Glutamatergic neuron (in vitro differentiated cells): Measurements from ENCODE around the gene ZNF775. TPM values are rescaled to one million over a fixed set of nuclear protein-coding genes. Genes with fewer than 3 reads are reported as not detected.

ENCODE experiments used
- DNase-seq: peaks from one replicate; pipeline ENCODE4 v3.0.0; 2022
- H3K27ac Mint-ChIP-seq: one replicate; pipeline ENCODE4 v1.8.0; 2020; ENCODE audit warnings: mild to moderate bottlenecking, mixed read lengths, inconsistent platforms; ENCODE audit not compliant: unreplicated experiment
- H3K27me3 Mint-ChIP-seq: one replicate; pipeline ENCODE4 v1.8.0; 2020; ENCODE audit warnings: mild to moderate bottlenecking, moderate library complexity, mixed read lengths, inconsistent platforms; ENCODE audit not compliant: unreplicated experiment
- H3K36me3 Mint-ChIP-seq: one replicate; pipeline ENCODE4 v1.8.0; 2020; ENCODE audit warnings: mild to moderate bottlenecking, mixed read lengths, inconsistent platforms; ENCODE audit not compliant: unreplicated experiment
- H3K4me1 Mint-ChIP-seq: one replicate; pipeline ENCODE4 v1.8.0; 2020; ENCODE audit warnings: mild to moderate bottlenecking, low read depth, mixed read lengths, inconsistent platforms; ENCODE audit not compliant: unreplicated experiment
- H3K4me3 Mint-ChIP-seq: one replicate; pipeline ENCODE4 v1.8.0; 2020; ENCODE audit warnings: mild to moderate bottlenecking, mixed read lengths, inconsistent platforms; ENCODE audit not compliant: unreplicated experiment
- H3K9me3 Mint-ChIP-seq: one replicate; pipeline ENCODE4 v1.8.0; 2020; ENCODE audit warnings: mild to moderate bottlenecking, moderate library complexity, mixed read lengths, inconsistent platforms; ENCODE audit not compliant: unreplicated experiment
- CTCF ChIP-seq: fragments of 200-600 bp; sonication (generic); IDR thresholded peaks from one replicate; pipeline ENCODE4 v1.5.0; 2021; ENCODE audit not compliant: partially characterized antibody, unreplicated experiment
- total RNA-seq: library from RNA; stranded (reverse); fragmentation: NEBNext Ultra II Directional; extraction: Animal tissue kit (Norgen Biotek cat#: 25700); gene quantifications from one replicate; pipeline ENCODE4 v1.2.1, GENCODE V29; 2021; ENCODE audit not compliant: unreplicated experiment

The ZNF775 gene
- total RNA-seq, 1 donor from 2014 or later, result 20.5 TPM

GRCh38 chr7:150337179-150337578, 42.0 kb upstream of the ZNF775 start:
- no peak for DNase-seq
- no peaks in the 10 kb centered on the region for H3K36me3 Mint-ChIP-seq
- peaks cover 17% of the 10 kb centered on the region for H3K4me1 Mint-ChIP-seq
- no peak overlapping the region for H3K27ac Mint-ChIP-seq
- no peak for TF ChIP-seq CTCF
- no peak overlapping the region for H3K4me3 Mint-ChIP-seq
- peaks cover 24% of the 10 kb centered on the region for H3K27me3 Mint-ChIP-seq
- H3K9me3 Mint-ChIP-seq, result peaks cover 4% of the 10 kb centered on the region

GRCh38 chr7:150337659-150338081, 41.5 kb upstream of the ZNF775 start:
- Mint-ChIP-seq H3K4me3 (no peak overlapping the region), H3K27me3 (peaks cover 27% of the 10 kb centered on the region), H3K27ac (no peak overlapping the region)

GRCh38 chr7:150338166-150338829, 40.8 kb upstream of the ZNF775 start:
- peaks cover 4% of the 10 kb centered on the region for H3K9me3 Mint-ChIP-seq
- DNase-seq, result no peak
- no peak for TF ChIP-seq CTCF
- peaks cover 3% of the 10 kb centered on the region for H3K36me3 Mint-ChIP-seq
- peaks cover 17% of the 10 kb centered on the region for H3K4me1 Mint-ChIP-seq
- H3K27me3 Mint-ChIP-seq, result peaks cover 29% of the 10 kb centered on the region
- H3K4me3 Mint-ChIP-seq, result no peak overlapping the region
- peak overlapping the region; percentile 22 for H3K27ac Mint-ChIP-seq

More at GRCh38 chr7:150337659-150338081, 41.5 kb upstream of the ZNF775 start:
- Mint-ChIP-seq H3K9me3 (peaks cover 4% of the 10 kb centered on the region), H3K4me1 (peaks cover 17% of the 10 kb centered on the region), H3K36me3 (no peaks in the 10 kb centered on the region)
- no peak for TF ChIP-seq CTCF
- no peak for DNase-seq

- Mint-ChIP-seq H3K27me3 (peaks cover 30% of the 10 kb centered on the region), H3K9me3 (peaks cover 4% of the 10 kb centered on the region), H3K4me1 (peaks cover 17% of the 10 kb centered on the region), H3K36me3 (peaks cover 5% of the 10 kb centered on the region), H3K27ac (no peak overlapping the region), H3K4me3 (no peak overlapping the region)
- DNase-seq, result no peak
- no peak for TF ChIP-seq CTCF
Measured at GRCh38 chr7:150339409-150339809, 39.7 kb upstream of the ZNF775 start.

GRCh38 chr7:150340024-150340749, 38.9 kb upstream of the ZNF775 start:
- peaks cover 5% of the 10 kb centered on the region for H3K36me3 Mint-ChIP-seq
- no peak for TF ChIP-seq CTCF
- H3K27me3 Mint-ChIP-seq, result peaks cover 28% of the 10 kb centered on the region
- no peak for DNase-seq
- no peak overlapping the region for H3K27ac Mint-ChIP-seq
- H3K9me3 Mint-ChIP-seq, result peaks cover 2% of the 10 kb centered on the region
- no peak overlapping the region for H3K4me3 Mint-ChIP-seq
- H3K4me1 Mint-ChIP-seq, result peaks cover 17% of the 10 kb centered on the region
